ENCODE data around the gene RTP3.

RTP3 gene

DNA sequence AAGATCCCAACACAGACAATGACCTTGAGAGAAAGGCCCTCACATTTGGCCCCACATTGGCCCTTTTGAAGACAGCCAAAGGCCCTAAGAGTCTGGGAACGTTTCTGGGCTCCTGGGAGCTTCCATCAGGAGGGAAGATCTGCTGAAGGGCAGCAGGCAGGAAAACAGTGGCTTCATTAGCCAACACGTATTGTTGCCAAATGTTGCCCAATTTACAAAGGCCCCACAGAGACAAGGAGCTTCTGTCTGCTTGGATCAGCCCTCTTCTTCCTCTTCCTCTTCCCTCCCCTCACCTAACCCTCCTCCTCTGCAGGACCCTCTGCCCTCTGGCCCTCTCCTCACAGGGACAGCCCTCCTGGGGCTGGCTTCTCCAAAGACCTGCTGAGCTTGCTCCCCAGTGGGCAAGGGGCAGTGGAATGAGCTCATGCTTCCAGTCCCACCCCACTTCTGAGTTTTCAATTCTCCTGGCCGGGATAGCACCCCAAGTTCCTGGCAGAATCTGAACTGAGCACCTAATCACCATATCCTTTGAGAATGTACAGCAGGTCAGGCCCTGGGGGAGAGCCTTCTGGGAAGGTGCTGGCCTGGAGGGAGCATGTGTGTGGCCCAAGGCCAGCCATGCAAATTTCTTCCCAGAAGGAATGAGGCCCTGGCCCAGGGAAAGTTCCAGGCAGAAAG lies 28.0 kb upstream of the RTP3 start:
- no peak for DNase-seq (ENCODE audit: low spot score)
- TF ChIP-seq, protein P1, sequence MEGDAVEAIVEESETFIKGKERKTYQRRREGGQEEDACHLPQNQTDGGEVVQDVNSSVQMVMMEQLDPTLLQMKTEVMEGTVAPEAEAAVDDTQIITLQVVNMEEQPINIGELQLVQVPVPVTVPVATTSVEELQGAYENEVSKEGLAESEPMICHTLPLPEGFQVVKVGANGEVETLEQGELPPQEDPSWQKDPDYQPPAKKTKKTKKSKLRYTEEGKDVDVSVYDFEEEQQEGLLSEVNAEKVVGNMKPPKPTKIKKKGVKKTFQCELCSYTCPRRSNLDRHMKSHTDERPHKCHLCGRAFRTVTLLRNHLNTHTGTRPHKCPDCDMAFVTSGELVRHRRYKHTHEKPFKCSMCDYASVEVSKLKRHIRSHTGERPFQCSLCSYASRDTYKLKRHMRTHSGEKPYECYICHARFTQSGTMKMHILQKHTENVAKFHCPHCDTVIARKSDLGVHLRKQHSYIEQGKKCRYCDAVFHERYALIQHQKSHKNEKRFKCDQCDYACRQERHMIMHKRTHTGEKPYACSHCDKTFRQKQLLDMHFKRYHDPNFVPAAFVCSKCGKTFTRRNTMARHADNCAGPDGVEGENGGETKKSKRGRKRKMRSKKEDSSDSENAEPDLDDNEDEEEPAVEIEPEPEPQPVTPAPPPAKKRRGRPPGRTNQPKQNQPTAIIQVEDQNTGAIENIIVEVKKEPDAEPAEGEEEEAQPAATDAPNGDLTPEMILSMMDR (IDR thresholded peaks at IDR 0.05; ENCODE audit: extremely low read depth, missing control alignments) = no peak

DNA sequence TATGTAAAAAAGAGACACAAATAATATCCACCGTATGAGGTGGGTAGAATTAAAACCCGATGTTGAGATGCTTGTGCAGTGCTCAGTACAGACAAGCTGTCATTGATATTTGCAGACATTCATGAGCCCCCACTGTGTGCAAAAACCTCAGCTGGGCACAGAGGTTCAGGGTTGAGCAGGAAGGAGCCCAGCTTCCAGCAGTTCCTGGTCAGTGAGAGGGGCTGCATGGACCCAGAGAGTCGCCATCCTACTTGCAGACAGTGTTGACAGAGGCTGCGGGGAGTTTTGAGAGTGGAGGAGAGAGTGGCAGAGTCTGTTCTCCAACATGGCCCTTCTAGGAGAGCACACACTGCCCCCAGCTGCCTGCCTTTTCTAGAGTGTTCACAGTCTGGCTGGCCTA lies 26.9 kb upstream of the RTP3 start:
- DNase-seq (ENCODE audit: low spot score) = no peak
- TF ChIP-seq, protein P1 (IDR thresholded peaks at IDR 0.05; ENCODE audit: extremely low read depth, missing control alignments) = no peak

DNA sequence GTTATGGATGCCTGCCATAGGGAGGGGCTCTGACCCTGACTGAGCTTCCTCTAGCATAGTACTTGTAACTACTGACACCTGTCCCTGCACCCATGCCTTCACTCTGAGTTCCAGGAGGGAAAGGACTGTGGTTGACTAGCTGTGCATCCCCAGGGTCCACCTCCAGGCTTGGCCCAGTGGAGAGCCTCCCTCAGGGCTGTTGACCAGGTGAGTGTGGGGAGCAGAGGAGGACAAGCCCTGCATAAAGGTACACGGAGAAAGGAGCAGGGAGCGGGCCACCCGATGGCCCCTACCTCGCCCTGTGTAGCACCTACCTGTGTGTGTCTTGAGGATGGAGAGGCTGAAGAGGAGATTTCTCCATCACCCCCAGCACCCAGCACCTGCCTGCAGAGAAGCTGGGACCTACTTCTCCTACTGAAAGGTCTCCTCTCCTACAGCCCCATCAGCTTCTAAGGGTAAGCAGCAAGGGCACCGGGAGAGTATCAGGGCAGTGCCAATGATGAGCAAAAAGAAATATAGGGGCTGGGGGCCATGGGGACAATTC lies 26.3 kb upstream of the RTP3 start:
- TF ChIP-seq, protein P1 (IDR thresholded peaks at IDR 0.05; ENCODE audit: extremely low read depth, missing control alignments) = no peak
- DNase-seq (ENCODE audit: low spot score) = no peak

DNA sequence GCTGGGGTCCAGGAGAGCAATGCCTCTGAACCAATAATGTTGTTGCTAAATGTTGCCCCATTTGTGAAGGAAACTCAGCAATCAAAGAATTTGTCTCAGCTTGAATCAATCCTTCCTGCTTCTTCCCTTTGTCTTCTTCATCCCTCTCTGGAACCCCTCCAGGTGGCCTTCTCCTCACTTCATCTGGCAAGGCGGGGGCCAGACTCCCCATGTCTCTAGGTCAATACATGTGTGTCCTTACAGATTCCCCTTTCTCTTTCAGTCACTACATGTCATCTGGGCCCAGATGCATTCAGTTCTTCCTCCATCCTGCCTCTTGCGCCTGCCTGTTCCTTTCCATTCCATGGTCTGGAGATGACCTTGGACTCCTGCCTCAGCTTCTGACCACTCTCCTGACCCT lies 25.0 kb upstream of the RTP3 start:
- no peak for DNase-seq (ENCODE audit: low spot score)
- TF ChIP-seq, protein P1 (IDR thresholded peaks at IDR 0.05; ENCODE audit: extremely low read depth, missing control alignments) = no peak

DNA sequence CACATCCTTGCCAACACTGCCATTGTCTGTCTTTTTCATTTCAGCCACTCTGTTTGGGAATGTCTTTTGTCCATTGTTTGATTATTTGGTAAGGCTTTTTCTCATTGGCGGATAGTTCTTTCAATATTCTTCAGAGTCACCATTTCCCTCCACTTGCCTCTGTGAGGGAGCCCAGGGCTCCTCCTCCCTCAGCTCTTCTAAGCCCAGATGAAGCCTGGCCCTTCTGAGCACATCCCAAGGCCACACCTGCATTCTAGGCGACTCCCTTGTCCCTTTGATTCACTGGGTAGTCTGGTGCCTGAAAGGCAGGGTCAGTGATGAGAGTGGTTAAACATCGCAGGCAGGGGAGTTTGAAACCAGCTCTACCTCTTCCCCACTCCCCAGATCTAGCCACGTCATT lies 20.6 kb upstream of the RTP3 start:
- DNase-seq (ENCODE audit: low spot score) = no peak
- TF ChIP-seq, protein P1 (IDR thresholded peaks at IDR 0.05; ENCODE audit: extremely low read depth, missing control alignments) = no peak

DNA sequence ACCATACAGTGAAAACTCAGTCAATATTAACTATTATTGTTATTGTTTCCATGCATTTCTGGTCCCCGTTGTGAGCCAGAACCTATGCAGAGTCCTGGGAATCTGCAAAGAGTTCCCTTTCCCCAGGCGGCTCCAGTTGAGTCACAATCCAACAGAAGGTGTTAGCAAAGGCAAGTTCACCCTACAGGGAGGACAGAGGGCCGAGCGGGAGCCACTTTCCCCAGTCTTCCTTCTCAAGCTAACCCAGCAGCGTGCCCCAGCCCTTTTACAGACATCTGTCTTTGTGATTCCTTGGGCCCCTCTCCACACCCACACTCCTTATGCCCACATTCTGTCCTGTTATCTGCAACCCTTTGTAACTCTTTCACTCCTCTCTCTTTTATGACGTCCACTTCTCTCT lies 20.0 kb upstream of the RTP3 start:
- TF ChIP-seq, protein P1 (IDR thresholded peaks at IDR 0.05; ENCODE audit: extremely low read depth, missing control alignments) = no peak
- no peak for DNase-seq (ENCODE audit: low spot score)

DNA sequence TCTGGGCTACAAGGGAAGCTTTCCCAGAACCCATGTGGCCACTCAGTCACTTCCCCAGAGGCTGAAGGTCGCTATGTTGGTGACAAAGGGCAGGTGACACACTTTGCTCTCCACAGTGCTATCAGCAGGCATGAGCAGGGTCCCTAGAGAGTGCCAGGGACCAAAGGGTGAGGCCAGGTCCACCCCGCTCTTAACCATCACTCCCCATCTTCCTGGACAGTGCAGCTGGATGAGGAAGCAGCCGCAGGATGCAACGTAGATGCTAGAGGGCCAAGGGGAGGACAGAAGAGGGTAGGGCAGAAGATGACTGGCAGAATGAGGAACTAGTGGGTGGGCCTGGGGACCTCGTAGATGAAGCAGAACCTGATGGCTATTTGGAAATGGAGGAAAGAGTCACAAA lies 19.4 kb upstream of the RTP3 start:
- TF ChIP-seq, protein P1 (IDR thresholded peaks at IDR 0.05; ENCODE audit: extremely low read depth, missing control alignments) = no peak
- no peak for DNase-seq (ENCODE audit: low spot score)

All from GM20000 (cell line).